ENCODE data around the gene TMEM171.

- TF ChIP-seq CTCF (optimal IDR thresholded peaks at IDR 0.05 in 1 of 3, IDR thresholded peaks at IDR 0.05 in 1 of 3, conservative IDR thresholded peaks at IDR 0.05 in 1 of 3; ENCODE audit: extremely low read depth in 1 of 3, insufficient read depth in 2 of 3, low read length in 3 of 3) (no peak), EZH2 (IDR thresholded peaks at IDR 0.05; ENCODE audit: low read length) (no peak)
These were observed 4.8 kb upstream of the TMEM171 start for GRCh38 chr5:73115399-73116051.

Measured in keratinocyte (primary cell).